Measurements from ENCODE around the gene NDEL1. TPM values are rescaled to one million over a fixed set of nuclear protein-coding genes. Genes with fewer than 3 reads are reported as not detected.

NDEL1 gene
- total RNA-seq, 4 donors from 2014 or later, result 172 to 237 (median 230) TPM

GRCh38 chr17:8462564-8462963 lies 26.9 kb downstream of the NDEL1 start:
- WGBS, result 70% methylated on average over 5 of the region's 5 CpGs
- H3K36me3 ChIP-seq, result peaks cover 87% of the 10 kb centered on the region
- peak overlapping the region; percentile 3 for H3K27ac ChIP-seq

GRCh38 chr17:8463099-8463498 lies 27.4 kb downstream of the NDEL1 start:
- no peak for DNase-seq (ENCODE audit: low spot score in 2 of 2)
- Histone ChIP-seq H3K27ac (peak overlapping the region; percentile 3), H3K27me3 (no peaks in the 10 kb centered on the region), H3K36me3 (peaks cover 87% of the 10 kb centered on the region), H3K4me3 (no peak overlapping the region), H3K9me3 (no peaks in the 10 kb centered on the region), H3K4me1 (peaks cover 44% of the 10 kb centered on the region)
- WGBS, result 60% methylated on average over 5 of the region's 5 CpGs
- no peak for TF ChIP-seq POLR2A (IDR thresholded peaks at IDR 0.05)
- TF ChIP-seq EP300 (IDR thresholded peaks at IDR 0.05), result no peak
- TF ChIP-seq POLR2AphosphoS5 (IDR thresholded peaks at IDR 0.05), result no peak
- TF ChIP-seq CTCF (IDR thresholded peaks at IDR 0.05), result no peak

More at GRCh38 chr17:8462564-8462963, 26.9 kb downstream of the NDEL1 start:
- no peak for DNase-seq (ENCODE audit: low spot score in 2 of 2)
- Histone ChIP-seq H3K9me3 (no peaks in the 10 kb centered on the region), H3K4me1 (peaks cover 44% of the 10 kb centered on the region), H3K4me3 (no peak overlapping the region), H3K27me3 (no peaks in the 10 kb centered on the region)
- no peak for TF ChIP-seq POLR2AphosphoS5 (IDR thresholded peaks at IDR 0.05)
- no peak for TF ChIP-seq CTCF (IDR thresholded peaks at IDR 0.05)
- TF ChIP-seq EP300 (IDR thresholded peaks at IDR 0.05), result no peak
- no peak for TF ChIP-seq POLR2A (IDR thresholded peaks at IDR 0.05)

- 41% methylated on average over 3 of the region's 4 CpGs for WGBS
- Histone ChIP-seq H3K27ac (peak overlapping the region; percentile 65), H3K4me3 (peak overlapping the region; percentile 31), H3K36me3 (peaks cover 75% of the 10 kb centered on the region), H3K4me1 (peaks cover 47% of the 10 kb centered on the region), H3K9me3 (no peaks in the 10 kb centered on the region), H3K27me3 (no peaks in the 10 kb centered on the region)
- DNase-seq (ENCODE audit: low spot score in 2 of 2), result no peak
- TF ChIP-seq EP300 (IDR thresholded peaks at IDR 0.05), result no peak
Measured at GRCh38 chr17:8464941-8465340, 29.3 kb downstream of the NDEL1 start.

- Histone ChIP-seq H3K27ac (peak overlapping the region; percentile 65), H3K9me3 (no peaks in the 10 kb centered on the region), H3K4me3 (peak overlapping the region; percentile 31), H3K36me3 (peaks cover 71% of the 10 kb centered on the region), H3K27me3 (no peaks in the 10 kb centered on the region), H3K4me1 (peaks cover 51% of the 10 kb centered on the region)
- 27% methylated on average over 8 of the region's 8 CpGs for WGBS
- no peak for DNase-seq (ENCODE audit: low spot score in 2 of 2)
- TF ChIP-seq POLR2A (IDR thresholded peaks at IDR 0.05) (no peak), POLR2AphosphoS5 (IDR thresholded peaks at IDR 0.05) (no peak), CTCF (IDR thresholded peaks at IDR 0.05) (no peak), EP300 (IDR thresholded peaks at IDR 0.05) (no peak)
Measured at GRCh38 chr17:8465356-8465755, 29.7 kb downstream of the NDEL1 start.

- DNase-seq (ENCODE audit: low spot score in 2 of 2), result no peak
- peak overlapping the region; percentile 31 for H3K4me3 ChIP-seq
Measured at GRCh38 chr17:8465759-8466158, 30.1 kb downstream of the NDEL1 start.

GRCh38 chr17:8466456-8466855 lies 30.8 kb downstream of the NDEL1 start:
- Histone ChIP-seq H3K36me3 (peaks cover 63% of the 10 kb centered on the region), H3K9me3 (no peaks in the 10 kb centered on the region), H3K27ac (no peak overlapping the region), H3K4me3 (no peak overlapping the region), H3K27me3 (no peaks in the 10 kb centered on the region), H3K4me1 (peaks cover 57% of the 10 kb centered on the region)
- TF ChIP-seq CTCF (IDR thresholded peaks at IDR 0.05), result no peak
- WGBS, result 63% methylated on average over 3 of the region's 3 CpGs
- DNase-seq (ENCODE audit: low spot score in 2 of 2), result no peak

More at GRCh38 chr17:8465759-8466158, 30.1 kb downstream of the NDEL1 start:
- TF ChIP-seq POLR2A (IDR thresholded peaks at IDR 0.05), result no peak
- peaks cover 67% of the 10 kb centered on the region for H3K36me3 ChIP-seq
- no peaks in the 10 kb centered on the region for H3K9me3 ChIP-seq
- peaks cover 55% of the 10 kb centered on the region for H3K4me1 ChIP-seq
- H3K27me3 ChIP-seq, result no peaks in the 10 kb centered on the region
- WGBS, result 34% methylated on average over 12 of the region's 12 CpGs
- H3K27ac ChIP-seq, result peak overlapping the region; percentile 65

All from suprapubic skin (tissue), 4 donors.